Measurements from ENCODE around the gene RPL29.
A peak's percentile ranks its signal among the peaks of the same experiment; 100 is the strongest.

Gene RPL29

DNA sequence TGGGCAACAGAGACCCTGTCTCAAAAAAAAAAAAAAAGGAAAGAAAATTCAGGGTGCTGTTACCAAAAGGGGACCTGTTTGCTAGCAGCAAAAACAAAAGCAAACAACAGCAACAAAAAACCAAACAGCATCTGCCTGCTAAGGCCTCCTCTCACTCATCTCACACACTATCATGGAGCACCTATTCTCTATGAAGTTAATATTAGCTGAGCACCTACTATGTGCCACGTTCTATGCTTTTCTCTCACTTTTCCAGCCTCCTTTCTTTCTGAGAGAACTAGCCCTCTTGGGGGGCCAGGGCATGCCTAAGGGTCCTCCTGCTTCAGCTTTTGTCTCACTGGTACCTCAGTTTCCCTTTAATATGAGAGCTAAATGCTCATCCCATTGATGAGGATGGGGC, 41.0 kb downstream of the RPL29 start:
- Histone ChIP-seq H3K4me3 (replicated peaks; ENCODE audit: insufficient read depth, low read length) (no peak overlapping the region), H3K27me3 (ENCODE audit: insufficient read depth, poor library complexity, severe bottlenecking) (no peaks in the 10 kb centered on the region), H3K27ac (replicated peaks) (no peak overlapping the region)
- no peak for DNase-seq (ENCODE audit: low read depth in 1 of 2, low spot score in 1 of 2)
- TF ChIP-seq, protein P1, sequence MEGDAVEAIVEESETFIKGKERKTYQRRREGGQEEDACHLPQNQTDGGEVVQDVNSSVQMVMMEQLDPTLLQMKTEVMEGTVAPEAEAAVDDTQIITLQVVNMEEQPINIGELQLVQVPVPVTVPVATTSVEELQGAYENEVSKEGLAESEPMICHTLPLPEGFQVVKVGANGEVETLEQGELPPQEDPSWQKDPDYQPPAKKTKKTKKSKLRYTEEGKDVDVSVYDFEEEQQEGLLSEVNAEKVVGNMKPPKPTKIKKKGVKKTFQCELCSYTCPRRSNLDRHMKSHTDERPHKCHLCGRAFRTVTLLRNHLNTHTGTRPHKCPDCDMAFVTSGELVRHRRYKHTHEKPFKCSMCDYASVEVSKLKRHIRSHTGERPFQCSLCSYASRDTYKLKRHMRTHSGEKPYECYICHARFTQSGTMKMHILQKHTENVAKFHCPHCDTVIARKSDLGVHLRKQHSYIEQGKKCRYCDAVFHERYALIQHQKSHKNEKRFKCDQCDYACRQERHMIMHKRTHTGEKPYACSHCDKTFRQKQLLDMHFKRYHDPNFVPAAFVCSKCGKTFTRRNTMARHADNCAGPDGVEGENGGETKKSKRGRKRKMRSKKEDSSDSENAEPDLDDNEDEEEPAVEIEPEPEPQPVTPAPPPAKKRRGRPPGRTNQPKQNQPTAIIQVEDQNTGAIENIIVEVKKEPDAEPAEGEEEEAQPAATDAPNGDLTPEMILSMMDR (IDR thresholded peaks at IDR 0.05; ENCODE audit: insufficient read depth, low read length): no peak
- TF ChIP-seq SPI1 (IDR thresholded peaks at IDR 0.05; ENCODE audit: borderline replicate concordance, low read depth) (no peak), GABPA (IDR thresholded peaks at IDR 0.05; ENCODE audit: low read depth) (no peak), POLR2AphosphoS5 (IDR thresholded peaks at IDR 0.05; ENCODE audit: low read depth) (no peak)
- TF ChIP-seq, protein P2, sequence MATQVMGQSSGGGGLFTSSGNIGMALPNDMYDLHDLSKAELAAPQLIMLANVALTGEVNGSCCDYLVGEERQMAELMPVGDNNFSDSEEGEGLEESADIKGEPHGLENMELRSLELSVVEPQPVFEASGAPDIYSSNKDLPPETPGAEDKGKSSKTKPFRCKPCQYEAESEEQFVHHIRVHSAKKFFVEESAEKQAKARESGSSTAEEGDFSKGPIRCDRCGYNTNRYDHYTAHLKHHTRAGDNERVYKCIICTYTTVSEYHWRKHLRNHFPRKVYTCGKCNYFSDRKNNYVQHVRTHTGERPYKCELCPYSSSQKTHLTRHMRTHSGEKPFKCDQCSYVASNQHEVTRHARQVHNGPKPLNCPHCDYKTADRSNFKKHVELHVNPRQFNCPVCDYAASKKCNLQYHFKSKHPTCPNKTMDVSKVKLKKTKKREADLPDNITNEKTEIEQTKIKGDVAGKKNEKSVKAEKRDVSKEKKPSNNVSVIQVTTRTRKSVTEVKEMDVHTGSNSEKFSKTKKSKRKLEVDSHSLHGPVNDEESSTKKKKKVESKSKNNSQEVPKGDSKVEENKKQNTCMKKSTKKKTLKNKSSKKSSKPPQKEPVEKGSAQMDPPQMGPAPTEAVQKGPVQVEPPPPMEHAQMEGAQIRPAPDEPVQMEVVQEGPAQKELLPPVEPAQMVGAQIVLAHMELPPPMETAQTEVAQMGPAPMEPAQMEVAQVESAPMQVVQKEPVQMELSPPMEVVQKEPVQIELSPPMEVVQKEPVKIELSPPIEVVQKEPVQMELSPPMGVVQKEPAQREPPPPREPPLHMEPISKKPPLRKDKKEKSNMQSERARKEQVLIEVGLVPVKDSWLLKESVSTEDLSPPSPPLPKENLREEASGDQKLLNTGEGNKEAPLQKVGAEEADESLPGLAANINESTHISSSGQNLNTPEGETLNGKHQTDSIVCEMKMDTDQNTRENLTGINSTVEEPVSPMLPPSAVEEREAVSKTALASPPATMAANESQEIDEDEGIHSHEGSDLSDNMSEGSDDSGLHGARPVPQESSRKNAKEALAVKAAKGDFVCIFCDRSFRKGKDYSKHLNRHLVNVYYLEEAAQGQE (IDR thresholded peaks at IDR 0.05; ENCODE audit: insufficient replicate concordance, low read depth): no peak

DNA sequence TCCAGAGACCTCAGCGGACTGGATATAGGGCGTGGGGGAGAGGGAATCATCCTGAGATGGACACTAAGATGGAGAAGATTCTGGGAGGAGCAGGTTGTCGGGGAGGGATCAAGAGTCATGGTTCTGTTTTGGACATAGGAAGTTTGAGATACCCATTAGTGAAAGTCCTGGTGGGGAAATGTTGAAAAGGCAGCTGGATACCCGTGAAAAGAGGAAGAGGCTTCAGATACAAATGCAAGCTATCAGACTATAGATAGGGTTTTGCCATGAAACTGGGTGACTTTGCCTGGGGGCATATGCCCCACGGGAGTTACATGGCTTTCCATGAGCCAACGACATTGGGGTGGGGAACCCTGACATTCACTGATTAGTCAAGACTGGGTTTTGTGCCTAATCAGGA, 41.6 kb downstream of the RPL29 start:
- peak in 1 of 2 experiments; percentile 63 for DNase-seq (ENCODE audit: low read depth in 1 of 2, low spot score in 1 of 2)
- no peak overlapping the region for H3K27ac ChIP-seq (replicated peaks)
- H3K4me3 ChIP-seq (replicated peaks; ENCODE audit: insufficient read depth, low read length): no peak overlapping the region
- TF ChIP-seq, protein P2 (IDR thresholded peaks at IDR 0.05; ENCODE audit: insufficient replicate concordance, low read depth): no peak
- peak; percentile 97 for TF ChIP-seq SPI1 (IDR thresholded peaks at IDR 0.05; ENCODE audit: borderline replicate concordance, low read depth)
- no peaks in the 10 kb centered on the region for H3K27me3 ChIP-seq (ENCODE audit: insufficient read depth, poor library complexity, severe bottlenecking)

DNA sequence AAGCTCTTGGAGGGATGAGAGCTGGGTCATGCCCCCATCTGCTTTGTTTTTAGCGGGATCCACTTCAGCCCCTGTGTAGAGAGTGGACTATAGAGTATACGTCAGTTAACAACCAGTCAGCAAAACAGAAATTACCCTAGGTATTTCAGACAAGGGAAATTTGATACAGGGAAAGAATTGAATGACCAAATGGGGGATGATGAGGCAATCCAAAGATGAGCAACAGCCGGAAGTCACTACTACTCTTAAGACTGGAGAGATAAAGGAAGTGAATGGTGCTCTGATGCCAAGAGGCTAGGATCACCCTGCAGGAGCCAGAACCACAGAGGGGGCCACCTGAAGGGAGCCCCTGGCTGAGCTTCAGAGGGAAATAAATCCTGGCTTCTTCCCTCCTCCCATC, 42.2 kb downstream of the RPL29 start:
- Histone ChIP-seq H3K4me3 (replicated peaks; ENCODE audit: insufficient read depth, low read length) (no peak overlapping the region), H3K27ac (replicated peaks) (no peak overlapping the region), H3K27me3 (ENCODE audit: insufficient read depth, poor library complexity, severe bottlenecking) (no peaks in the 10 kb centered on the region)
- TF ChIP-seq SPI1 (IDR thresholded peaks at IDR 0.05; ENCODE audit: borderline replicate concordance, low read depth): peak; percentile 81
- TF ChIP-seq, protein P1 (IDR thresholded peaks at IDR 0.05; ENCODE audit: insufficient read depth, low read length): no peak
- peak; percentile 56; the same call in 1 of the 2 replicates for TF ChIP-seq GABPA (IDR thresholded peaks at IDR 0.05; ENCODE audit: low read depth)
- DNase-seq (ENCODE audit: low read depth in 1 of 2, low spot score in 1 of 2): peak in 1 of 2 experiments; percentile 78

DNA sequence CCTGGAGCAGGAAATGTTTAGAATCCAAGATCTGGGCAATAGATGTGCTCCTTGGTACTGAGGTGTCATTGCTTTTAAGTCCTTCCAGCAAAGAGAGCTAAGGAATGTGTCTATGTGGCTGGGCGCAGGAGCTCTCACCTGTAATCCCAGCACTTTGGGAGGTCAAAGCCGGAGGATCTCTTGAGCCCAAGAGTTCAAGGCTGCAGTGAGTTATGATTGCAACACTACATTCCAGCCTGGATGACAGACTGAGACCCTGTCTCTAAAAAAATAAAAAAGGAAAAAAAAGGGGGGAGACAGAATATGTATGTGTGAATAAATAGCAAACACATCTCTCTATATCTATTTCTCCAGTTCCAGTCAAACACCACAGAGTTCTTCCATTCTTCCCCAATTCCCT, 44.8 kb downstream of the RPL29 start:
- Histone ChIP-seq H3K27ac (replicated peaks) (no peak overlapping the region), H3K4me3 (replicated peaks; ENCODE audit: insufficient read depth, low read length) (no peak overlapping the region), H3K27me3 (ENCODE audit: insufficient read depth, poor library complexity, severe bottlenecking) (no peaks in the 10 kb centered on the region)
- TF ChIP-seq, protein P2 (IDR thresholded peaks at IDR 0.05; ENCODE audit: insufficient replicate concordance, low read depth): no peak
- TF ChIP-seq POLR2AphosphoS5 (IDR thresholded peaks at IDR 0.05; ENCODE audit: low read depth) (no peak), SPI1 (IDR thresholded peaks at IDR 0.05; ENCODE audit: borderline replicate concordance, low read depth) (no peak)
- TF ChIP-seq, protein P1 (IDR thresholded peaks at IDR 0.05; ENCODE audit: insufficient read depth, low read length): no peak
- DNase-seq (ENCODE audit: low read depth in 1 of 2, low spot score in 1 of 2): no peak

All from HL-60 (cell line).